Suppressor macrophage treated with lipopolysaccharide for 4 hours (primary cell): ENCODE data around the gene CORO1A.
A peak's percentile ranks its signal among the peaks of the same experiment; 100 is the strongest.
"Not testable (repeated sequence)": the region's sequence is repeated elsewhere in the genome, so short reads cannot be mapped to it uniquely, and the experiment has no call there.

Experiments
- DNase-seq: peaks from one replicate; pipeline ENCODE4 v3.0.0-alpha.2; 2020

The CORO1A gene

GRCh38 chr16:30173054-30173453 lies 10.3 kb upstream of the CORO1A start:
- DNase-seq, result no peak

DNA sequence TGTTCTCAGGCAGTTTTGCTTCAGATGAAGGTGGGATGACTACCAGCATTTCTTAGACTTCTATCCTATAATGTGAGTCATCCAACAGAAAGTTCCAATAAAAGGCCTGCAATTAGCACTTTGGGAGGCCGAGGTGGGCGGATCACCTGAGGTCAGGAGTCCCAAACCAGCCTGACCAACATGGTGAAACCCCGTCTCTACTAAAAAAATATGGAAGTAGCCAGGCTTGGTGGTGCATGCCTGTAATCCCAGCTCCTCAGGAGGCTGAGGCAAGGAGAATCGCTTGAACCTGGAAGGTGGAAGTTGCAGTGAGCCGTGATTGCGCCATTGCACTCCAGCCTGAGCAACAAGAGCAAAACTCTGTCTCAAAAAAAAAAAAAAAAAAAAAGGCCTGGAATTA lies 6.5 kb upstream of the CORO1A start:
- DNase-seq, result not testable (repeated sequence)

- DNase-seq, result no peak
Measured at GRCh38 chr16:30179195-30179594, 4.2 kb upstream of the CORO1A start.

- no peak for DNase-seq
Measured at GRCh38 chr16:30179931-30180330, 3.5 kb upstream of the CORO1A start.

DNA sequence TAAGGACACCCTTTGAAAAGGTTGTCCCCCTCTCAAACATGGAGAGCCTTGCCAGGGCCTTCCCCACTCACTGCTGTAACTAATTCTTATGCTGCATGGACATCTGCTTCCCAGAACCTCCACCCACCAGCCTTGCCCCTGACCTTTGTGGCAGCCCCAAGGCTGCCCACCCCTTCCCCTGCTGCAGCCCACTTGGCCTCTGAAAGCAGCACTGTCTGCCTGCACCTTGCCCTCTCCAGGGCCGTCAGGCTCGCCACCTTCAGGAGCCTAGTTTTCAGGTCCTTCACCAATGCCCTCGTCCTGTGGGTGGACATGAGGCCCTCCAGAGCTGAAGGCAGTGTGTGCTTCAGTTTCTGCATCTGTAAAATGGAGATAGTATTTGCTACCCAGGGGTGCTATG lies 2.7 kb upstream of the CORO1A start:
- DNase-seq, result no peak

GRCh38 chr16:30184096-30184890 lies 891 bp downstream of the CORO1A start:
- no peak for DNase-seq

DNA sequence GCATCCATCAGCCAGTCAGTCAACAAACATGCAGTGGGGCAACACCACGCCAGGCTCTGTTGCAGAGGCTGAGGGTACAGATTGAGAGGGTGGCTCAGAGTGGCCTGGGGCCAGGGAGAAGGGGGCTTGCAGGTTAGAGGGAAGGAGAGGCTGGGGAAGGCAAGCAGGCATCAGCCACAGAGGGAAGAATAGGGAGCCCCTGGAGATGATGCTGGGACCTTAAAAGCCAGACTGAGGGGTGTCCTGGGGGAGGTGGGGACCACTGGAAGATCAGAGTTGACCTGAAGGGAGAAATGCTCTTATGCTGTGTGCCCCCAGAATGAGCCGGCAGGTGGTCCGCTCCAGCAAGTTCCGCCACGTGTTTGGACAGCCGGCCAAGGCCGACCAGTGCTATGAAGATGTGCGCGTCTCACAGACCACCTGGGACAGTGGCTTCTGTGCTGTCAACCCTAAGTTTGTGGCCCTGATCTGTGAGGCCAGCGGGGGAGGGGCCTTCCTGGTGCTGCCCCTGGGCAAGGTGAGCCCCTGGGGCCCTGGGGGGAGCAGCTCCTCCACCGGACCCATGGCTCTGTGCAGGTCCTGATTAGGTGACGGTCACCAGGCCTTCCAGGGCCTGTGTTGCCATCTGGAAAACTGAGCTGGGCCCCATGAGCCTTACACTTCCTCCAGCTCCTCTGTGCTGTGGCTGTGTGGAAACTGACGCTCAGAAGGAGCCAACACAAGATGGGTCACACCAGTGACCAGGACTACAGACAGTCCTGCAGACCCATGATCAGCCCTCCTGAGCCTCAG lies 1.7 kb downstream of the CORO1A start:
- peak; percentile 52 for DNase-seq

DNA sequence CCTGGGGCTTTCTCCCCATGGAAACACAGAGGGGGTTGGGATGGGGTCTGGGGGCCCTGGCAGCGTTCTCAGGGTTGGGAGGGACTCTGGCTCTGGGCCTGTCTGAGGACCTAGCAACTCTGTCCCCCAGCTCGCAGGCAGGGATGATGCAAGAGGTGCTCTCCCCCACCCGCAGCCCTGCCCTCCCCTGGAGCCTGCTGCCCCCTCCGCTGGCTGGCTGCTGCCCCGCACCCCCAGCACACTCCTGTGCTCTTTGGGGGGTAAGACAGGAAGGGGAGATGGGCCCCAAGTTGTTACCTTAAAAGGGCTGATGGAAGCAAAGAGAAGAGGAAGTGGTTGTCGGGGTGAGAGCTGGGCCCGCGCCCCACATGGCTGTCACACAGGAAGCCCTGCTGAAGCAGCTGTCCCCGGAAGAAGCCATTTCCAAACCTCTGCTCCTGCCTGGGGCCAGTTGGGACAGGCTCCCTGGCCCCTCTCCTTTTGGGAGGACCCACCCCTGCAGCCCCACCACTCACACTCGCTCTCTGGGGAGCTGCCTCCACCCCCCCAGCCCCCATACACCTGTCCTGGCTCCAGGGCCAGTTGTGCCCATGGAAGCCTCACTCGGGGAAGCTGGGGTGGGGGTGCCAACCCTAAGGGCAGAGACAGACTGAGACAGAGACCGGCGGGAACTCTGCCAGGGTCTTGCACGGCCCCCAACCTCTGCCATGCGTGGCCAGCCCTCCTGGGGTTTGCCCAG lies 2.5 kb downstream of the CORO1A start:
- DNase-seq, result peak; percentile 67

GRCh38 chr16:30186444-30186781 lies 3.0 kb downstream of the CORO1A start:
- DNase-seq, result no peak

- DNase-seq, result peak; percentile 86
Measured at GRCh38 chr16:30186782-30187555, 3.6 kb downstream of the CORO1A start.

DNA sequence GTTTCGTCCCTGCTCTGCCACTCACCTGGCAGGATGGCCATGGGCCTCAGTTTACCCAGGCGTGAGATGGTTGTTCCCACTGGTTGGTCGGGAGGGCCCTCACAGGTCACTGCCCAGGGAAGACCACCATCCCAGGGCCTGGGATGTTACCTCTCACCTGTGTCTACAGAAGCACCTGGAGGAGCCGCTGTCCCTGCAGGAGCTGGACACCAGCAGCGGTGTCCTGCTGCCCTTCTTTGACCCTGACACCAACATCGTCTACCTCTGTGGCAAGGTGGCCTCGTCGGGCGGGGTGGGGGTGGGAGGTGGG lies 4.1 kb downstream of the CORO1A start:
- no peak for DNase-seq

DNA sequence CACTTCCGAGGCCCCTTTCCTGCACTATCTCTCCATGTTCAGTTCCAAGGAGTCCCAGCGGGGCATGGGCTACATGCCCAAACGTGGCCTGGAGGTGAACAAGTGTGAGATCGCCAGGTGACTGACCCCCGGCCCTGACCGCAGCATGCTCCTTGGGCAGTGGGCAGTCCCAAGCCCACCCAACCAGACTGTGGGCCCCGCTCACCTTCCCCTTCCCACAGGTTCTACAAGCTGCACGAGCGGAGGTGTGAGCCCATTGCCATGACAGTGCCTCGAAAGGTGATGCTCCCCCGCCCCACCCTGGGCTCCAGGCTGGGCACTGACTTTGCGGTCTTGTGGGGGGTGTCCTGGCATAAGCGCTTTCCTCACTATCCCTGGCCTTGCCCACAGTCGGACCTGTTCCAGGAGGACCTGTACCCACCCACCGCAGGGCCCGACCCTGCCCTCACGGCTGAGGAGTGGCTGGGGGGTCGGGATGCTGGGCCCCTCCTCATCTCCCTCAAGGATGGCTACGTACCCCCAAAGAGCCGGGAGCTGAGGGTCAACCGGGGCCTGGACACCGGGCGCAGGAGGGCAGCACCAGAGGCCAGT lies 4.7 kb downstream of the CORO1A start:
- no peak for DNase-seq

GRCh38 chr16:30191158-30191557 lies 7.8 kb downstream of the CORO1A start:
- DNase-seq, result not testable (repeated sequence)

DNA sequence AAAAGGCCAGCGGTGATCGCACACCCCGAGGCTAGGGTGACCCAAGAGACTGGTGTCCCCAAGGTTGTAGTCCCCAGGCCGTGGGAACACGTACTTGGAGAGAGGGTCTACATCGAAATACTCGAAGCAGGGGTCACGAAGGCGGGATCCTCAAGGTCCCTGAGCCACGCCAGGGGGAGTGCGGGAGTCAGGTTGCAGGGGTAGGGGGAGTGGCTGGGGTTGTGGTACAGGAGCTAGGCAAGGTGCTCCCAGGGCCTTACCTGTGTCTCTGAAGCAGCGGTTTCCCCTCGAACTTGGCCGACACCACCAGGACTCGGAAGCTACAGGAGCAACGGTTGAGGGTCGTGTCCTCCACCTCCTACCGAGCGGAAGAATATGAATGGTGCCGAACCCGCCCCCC lies 9.7 kb downstream of the CORO1A start:
- not testable (repeated sequence) for DNase-seq

DNA sequence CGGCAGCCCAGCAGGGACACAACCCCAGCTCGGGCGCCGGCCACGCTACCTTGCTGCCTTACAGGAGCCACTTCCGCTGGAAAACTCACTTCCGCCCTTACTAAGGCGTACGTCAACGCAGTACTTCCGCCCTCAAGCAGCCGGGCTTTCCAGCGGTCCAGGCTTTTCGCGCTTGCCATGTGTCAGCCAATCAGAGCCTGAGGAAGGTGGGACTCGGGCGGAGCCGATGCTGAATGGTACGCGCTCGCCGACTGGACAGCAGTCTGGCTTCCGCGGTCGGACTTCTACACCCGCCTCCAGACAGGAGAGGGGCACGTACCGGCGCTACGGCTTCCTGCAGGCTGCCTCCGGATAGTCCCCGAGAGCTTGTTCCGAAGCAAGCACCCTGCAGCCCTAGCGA lies 10.2 kb downstream of the CORO1A start, which contains the start of the genes BOLA2B and SLX1A:
BOLA2B (minus strand) TSS at position 52 of the 400 bp plus-strand sequence. CDS start 71 bp downstream, outside the sequence.
SLX1A (plus strand) TSS at position 261 of the 400 bp plus-strand sequence. CDS start 210 bp downstream, outside the sequence.
- not testable (repeated sequence) for DNase-seq

DNA sequence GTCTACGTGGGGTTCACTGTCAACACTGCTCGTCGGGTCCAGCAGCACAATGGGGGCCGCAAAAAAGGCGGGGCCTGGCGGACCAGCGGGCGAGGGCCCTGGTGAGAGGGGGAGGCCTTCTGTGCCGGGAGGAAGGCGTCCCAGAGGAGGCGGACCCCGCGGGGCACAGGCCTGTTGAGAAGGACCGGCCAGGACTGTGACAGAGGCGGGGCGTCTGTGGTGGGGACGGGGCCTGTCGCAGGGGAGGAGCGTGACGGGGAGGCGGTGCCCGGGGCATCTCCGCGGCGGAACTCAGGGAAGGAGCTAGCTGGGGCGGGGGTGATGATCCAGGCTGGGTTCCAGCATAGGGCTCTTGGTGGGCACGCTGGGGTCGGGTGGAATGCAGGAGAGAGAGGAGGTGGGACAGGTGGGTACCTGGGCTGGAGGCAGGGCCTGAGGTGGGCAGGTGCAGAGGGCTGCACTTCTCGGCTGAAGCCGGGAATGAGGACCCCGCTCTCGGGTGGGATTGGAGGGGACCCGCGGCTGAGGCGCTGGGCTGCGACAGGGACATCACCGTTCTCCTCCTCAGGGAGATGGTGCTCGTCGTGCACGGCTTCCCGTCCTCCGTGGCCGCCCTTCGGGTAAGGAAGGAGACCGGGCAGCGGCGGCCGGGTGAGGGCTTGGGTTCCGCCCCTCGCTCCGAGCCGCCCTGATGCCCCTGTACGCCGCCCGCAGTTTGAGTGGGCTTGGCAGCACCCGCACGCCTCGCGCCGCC lies 10.9 kb downstream of the CORO1A start:
- not testable (repeated sequence) for DNase-seq

DNA sequence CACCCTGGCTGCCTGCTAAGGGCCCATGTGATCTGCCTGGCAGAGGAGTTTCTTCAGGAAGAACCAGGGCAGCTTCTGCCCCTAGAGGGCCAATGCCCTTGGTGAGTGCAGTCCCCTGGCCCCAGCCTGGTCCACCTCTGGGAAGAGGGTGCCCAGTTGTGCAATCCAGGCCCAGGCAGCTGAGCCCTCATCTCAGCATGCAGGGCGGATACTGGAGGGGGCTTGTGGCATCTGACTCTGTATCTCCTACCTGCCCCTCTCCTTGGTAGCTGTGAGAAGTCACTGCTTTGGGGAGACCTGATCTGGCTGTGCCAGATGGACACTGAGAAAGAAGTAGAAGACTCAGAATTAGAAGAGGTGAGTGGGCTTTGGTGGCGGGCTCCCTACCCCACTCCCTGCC lies 13.6 kb downstream of the CORO1A start:
- DNase-seq, result not testable (repeated sequence)

DNA sequence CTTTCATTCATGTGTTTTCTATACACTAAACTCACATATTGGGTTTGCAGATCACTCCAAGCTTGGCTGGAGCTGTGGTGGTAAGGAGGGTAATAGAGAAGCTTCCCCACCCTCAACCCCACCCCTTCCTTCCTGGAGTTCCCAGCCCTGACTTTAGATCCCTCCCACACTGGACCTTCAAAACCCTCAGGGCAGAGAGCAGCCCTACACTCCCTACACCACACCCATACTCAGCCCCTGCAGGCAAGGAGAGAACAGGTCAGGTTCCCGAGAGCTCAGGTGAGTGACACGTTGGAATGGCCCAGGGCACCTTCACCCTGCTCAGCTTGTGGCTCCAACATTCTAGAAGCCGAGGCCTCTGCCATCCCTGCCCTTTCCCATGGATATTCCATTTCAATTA lies 15.6 kb downstream of the CORO1A start, which contains the start of gene SULT1A3:
SULT1A3 (plus strand) TSS at position 207 of the 400 bp plus-strand sequence. CDS start 1,474 bp downstream, outside the sequence.
- DNase-seq, result not testable (repeated sequence)

DNA sequence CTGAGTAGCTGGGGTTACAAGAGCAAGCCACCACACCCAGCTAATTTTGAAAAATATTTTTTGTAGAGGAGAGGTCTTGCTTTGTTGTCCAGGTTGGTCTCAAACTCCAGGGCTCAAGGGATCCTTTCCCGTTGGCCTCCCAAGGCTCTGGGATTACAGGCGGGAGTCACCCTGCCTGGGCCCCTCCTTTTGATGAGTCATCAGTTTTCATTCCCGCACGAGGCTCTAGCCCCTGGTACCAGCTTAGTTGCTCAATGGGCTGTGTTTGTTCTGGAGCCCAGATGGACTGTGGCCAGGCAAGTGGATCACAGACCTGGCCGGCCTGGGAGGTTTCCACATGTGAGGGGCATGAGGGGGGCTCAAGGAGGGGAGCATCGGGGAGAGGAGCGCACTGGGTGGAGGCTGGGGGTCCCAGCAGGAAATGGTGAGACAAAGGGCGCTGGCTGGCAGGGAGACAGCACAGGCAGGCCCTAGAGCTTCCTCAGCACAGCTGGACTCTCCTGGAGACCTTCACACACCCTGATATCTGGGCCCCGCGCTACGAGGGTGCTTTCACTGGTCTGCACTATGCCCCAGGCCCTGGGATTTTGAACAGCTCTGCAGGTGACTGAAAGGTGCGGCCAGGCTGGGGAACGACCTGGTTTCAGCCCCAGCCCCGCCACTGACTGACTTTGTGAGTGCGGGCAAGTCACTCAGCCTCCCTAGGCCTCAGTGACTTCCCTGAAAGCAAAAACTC lies 16.4 kb downstream of the CORO1A start:
- not testable (repeated sequence) for DNase-seq

GRCh38 chr16:30205541-30206236 lies 22.3 kb downstream of the CORO1A start:
- DNase-seq, result not testable (repeated sequence)
